Effector memory CD4-positive, alpha-beta T cell (primary cell): ENCODE results near the gene ZBTB16.

Source experiments
- DNase-seq, 3 donors: peaks; one replicate each; pipeline ENCODE4 v3.0.0-alpha.2; 2020
- H3K27ac ChIP-seq: 2 replicates; pipeline ENCODE4 v1.7.0; 2013; ENCODE audit warnings: mild to moderate bottlenecking, low read length, moderate library complexity; ENCODE audit not compliant: insufficient read depth, poor library complexity, severe bottlenecking
- H3K27me3 ChIP-seq: replicated peaks from 2 replicates; pipeline ENCODE4 v1.7.0; 2013; ENCODE audit warnings: mild to moderate bottlenecking, low read length; ENCODE audit not compliant: insufficient read depth, control insufficient read depth, poor library complexity, severe bottlenecking
- H3K36me3 ChIP-seq: 2 replicates; pipeline ENCODE4 v1.7.0; 2013; ENCODE audit warnings: mild to moderate bottlenecking, low read length, moderate library complexity; ENCODE audit not compliant: control insufficient read depth, insufficient read depth
- H3K4me1 ChIP-seq: 2 replicates; pipeline ENCODE4 v1.7.0; 2013; ENCODE audit warnings: low read length, mild to moderate bottlenecking; ENCODE audit not compliant: control insufficient read depth, insufficient read depth, poor library complexity, severe bottlenecking
- H3K4me3 ChIP-seq: 2 replicates; pipeline ENCODE4 v1.7.0; 2013; ENCODE audit warnings: low read length, low read depth, mild to moderate bottlenecking; ENCODE audit not compliant: insufficient read depth, poor library complexity, severe bottlenecking
- H3K9me3 ChIP-seq: 2 replicates; pipeline ENCODE4 v1.7.0; 2013; ENCODE audit warnings: mild to moderate bottlenecking, low read length, moderate library complexity; ENCODE audit not compliant: control insufficient read depth

ZBTB16 gene

GRCh38 chr11:114080769-114081168 is 21.3 kb downstream of the ZBTB16 start:
- Histone ChIP-seq H3K27ac (peak overlapping the region; percentile 22), H3K27me3 (no peaks in the 10 kb centered on the region), H3K4me1 (peaks cover 36% of the 10 kb centered on the region), H3K4me3 (no peak overlapping the region), H3K36me3 (no peaks in the 10 kb centered on the region), H3K9me3 (no peaks in the 10 kb centered on the region)
- no peak for DNase-seq

GRCh38 chr11:114081641-114082414 is 22.3 kb downstream of the ZBTB16 start:
- H3K4me3 ChIP-seq, result no peak overlapping the region
- no peaks in the 10 kb centered on the region for H3K9me3 ChIP-seq
- peaks cover 34% of the 10 kb centered on the region for H3K4me1 ChIP-seq
- DNase-seq, result no peak
- no peak overlapping the region for H3K27ac ChIP-seq
- H3K36me3 ChIP-seq, result no peaks in the 10 kb centered on the region
- no peaks in the 10 kb centered on the region for H3K27me3 ChIP-seq

- H3K9me3 ChIP-seq, result no peaks in the 10 kb centered on the region
- no peaks in the 10 kb centered on the region for H3K36me3 ChIP-seq
- no peak overlapping the region for H3K4me3 ChIP-seq
- H3K27me3 ChIP-seq, result no peaks in the 10 kb centered on the region
- H3K27ac ChIP-seq, result no peak overlapping the region
- DNase-seq, result no peak
- peaks cover 28% of the 10 kb centered on the region for H3K4me1 ChIP-seq
These were observed 22.9 kb downstream of the ZBTB16 start for GRCh38 chr11:114082415-114082748.

- Histone ChIP-seq H3K36me3 (no peaks in the 10 kb centered on the region), H3K27ac (no peak overlapping the region)
These were observed 23.3 kb downstream of the ZBTB16 start for GRCh38 chr11:114082767-114083181.

GRCh38 chr11:114083391-114084252 is 24.1 kb downstream of the ZBTB16 start:
- Histone ChIP-seq H3K36me3 (no peaks in the 10 kb centered on the region), H3K4me1 (peaks cover 16% of the 10 kb centered on the region), H3K9me3 (no peaks in the 10 kb centered on the region), H3K4me3 (no peak overlapping the region), H3K27ac (no peak overlapping the region), H3K27me3 (no peaks in the 10 kb centered on the region)
- no peak for DNase-seq

More at GRCh38 chr11:114082767-114083181, 23.3 kb downstream of the ZBTB16 start:
- Histone ChIP-seq H3K4me1 (peaks cover 24% of the 10 kb centered on the region), H3K27me3 (no peaks in the 10 kb centered on the region), H3K4me3 (no peak overlapping the region), H3K9me3 (no peaks in the 10 kb centered on the region)
- DNase-seq, result no peak

- Histone ChIP-seq H3K36me3 (no peaks in the 10 kb centered on the region), H3K27me3 (no peaks in the 10 kb centered on the region), H3K4me1 (peaks cover 15% of the 10 kb centered on the region), H3K27ac (no peak overlapping the region), H3K9me3 (no peaks in the 10 kb centered on the region), H3K4me3 (no peak overlapping the region)
- DNase-seq, result no peak
These were observed 24.9 kb downstream of the ZBTB16 start for GRCh38 chr11:114084414-114084813.

GRCh38 chr11:114085965-114086793 is 26.7 kb downstream of the ZBTB16 start:
- no peak overlapping the region for H3K4me3 ChIP-seq
- H3K4me1 ChIP-seq, result peaks cover 5% of the 10 kb centered on the region
- DNase-seq, result no peak
- H3K27me3 ChIP-seq, result no peaks in the 10 kb centered on the region
- H3K36me3 ChIP-seq, result no peaks in the 10 kb centered on the region
- H3K27ac ChIP-seq, result no peak overlapping the region
- H3K9me3 ChIP-seq, result no peaks in the 10 kb centered on the region

- H3K27me3 ChIP-seq, result no peaks in the 10 kb centered on the region
- DNase-seq, result no peak
- H3K4me3 ChIP-seq, result no peak overlapping the region
- H3K9me3 ChIP-seq, result no peaks in the 10 kb centered on the region
- no peaks in the 10 kb centered on the region for H3K36me3 ChIP-seq
- H3K27ac ChIP-seq, result no peak overlapping the region
- peaks cover 9% of the 10 kb centered on the region for H3K4me1 ChIP-seq
These were observed 27.5 kb downstream of the ZBTB16 start for GRCh38 chr11:114087025-114087424.

- no peak overlapping the region for H3K27ac ChIP-seq
- H3K9me3 ChIP-seq, result no peaks in the 10 kb centered on the region
- no peak for DNase-seq
- no peaks in the 10 kb centered on the region for H3K36me3 ChIP-seq
- no peak overlapping the region for H3K4me3 ChIP-seq
- no peaks in the 10 kb centered on the region for H3K27me3 ChIP-seq
- peaks cover 9% of the 10 kb centered on the region for H3K4me1 ChIP-seq
These were observed 28.7 kb downstream of the ZBTB16 start for GRCh38 chr11:114088216-114088615.
